Vagina (tissue), 2 donors: ENCODE data around the gene SHISA9.

Source experiments
- CTCF ChIP-seq, 3 experiments: fragments of 450-650 bp in 2 of 3; fragments of 200-600 bp in 1 of 3; sonication (generic) in 1 of 3; IDR thresholded peaks; one replicate each; pipeline ENCODE4 v1.5.1; 2017 to 2019; ENCODE audit warnings: antibody characterized with exemption in 3 of 3, mild to moderate bottlenecking in 2 of 3, moderate library complexity in 2 of 3
- POLR2A ChIP-seq, 2 donors: fragments of 450-650 bp; IDR thresholded peaks; one replicate each; pipeline ENCODE4 v1.6.1; 2017; ENCODE audit warnings: antibody characterized with exemption in 2 of 2, mild to moderate bottlenecking in 2 of 2, moderate library complexity in 2 of 2

GRCh38 chr16:13109171-13109570, 207.8 kb downstream of the SHISA9 start:
- TF ChIP-seq CTCF (IDR thresholded peaks at IDR 0.05) (no peak), POLR2A (IDR thresholded peaks at IDR 0.05) (no peak)
